Activated naive CD8-positive, alpha-beta T cell treated with anti-CD3 and anti-CD28 coated beads for 36 hours (primary cell): ENCODE data around the gene TAPBP. TPM values are rescaled to one million over a fixed set of nuclear protein-coding genes. Genes with fewer than 3 reads are reported as not detected.
A peak's percentile ranks its signal among the peaks of the same experiment; 100 is the strongest.

Source experiments
- DNase-seq: peaks from one replicate; pipeline ENCODE4 v3.0.0; 2021
- H3K27ac Mint-ChIP-seq: one replicate; pipeline ENCODE4 v1.8.0; 2022; ENCODE audit warnings: mild to moderate bottlenecking, moderate library complexity, mixed read lengths
- H3K27me3 Mint-ChIP-seq: one replicate; pipeline ENCODE4 v1.8.0; 2022; ENCODE audit warnings: mild to moderate bottlenecking, mixed read lengths
- H3K36me3 Mint-ChIP-seq: one replicate; pipeline ENCODE4 v1.8.0; 2021; ENCODE audit warnings: mild to moderate bottlenecking, mixed read lengths
- H3K4me1 Mint-ChIP-seq: one replicate; pipeline ENCODE4 v1.8.0; 2021; ENCODE audit warnings: mixed read lengths
- H3K4me3 Mint-ChIP-seq: one replicate; pipeline ENCODE4 v1.8.0; 2022; ENCODE audit warnings: mild to moderate bottlenecking, moderate library complexity, mixed read lengths
- H3K9me3 Mint-ChIP-seq: one replicate; pipeline ENCODE4 v1.8.0; 2022; ENCODE audit warnings: mixed read lengths
- total RNA-seq, 2 experiments: library from RNA; stranded (reverse); gene quantifications; one replicate each; pipeline ENCODE4 v1.2.3, GENCODE V29; 2021

The TAPBP gene
- total RNA-seq, 2 experiments from 2014 or later: 201 to 204 TPM

GRCh38 chr6:33333666-33334065 lies 19.8 kb upstream of the TAPBP start:
- Mint-ChIP-seq H3K36me3 (no peaks in the 10 kb centered on the region), H3K4me3 (no peak overlapping the region), H3K9me3 (no peaks in the 10 kb centered on the region), H3K27me3 (no peaks in the 10 kb centered on the region), H3K27ac (no peak overlapping the region), H3K4me1 (peaks cover 16% of the 10 kb centered on the region)
- no peak for DNase-seq

GRCh38 chr6:33330736-33331135 lies 16.9 kb upstream of the TAPBP start:
- DNase-seq: no peak
- Mint-ChIP-seq H3K4me1 (peaks cover 16% of the 10 kb centered on the region), H3K27me3 (no peaks in the 10 kb centered on the region), H3K27ac (no peak overlapping the region), H3K36me3 (no peaks in the 10 kb centered on the region), H3K9me3 (no peaks in the 10 kb centered on the region), H3K4me3 (no peak overlapping the region)

GRCh38 chr6:33329058-33329457 lies 15.2 kb upstream of the TAPBP start:
- no peak overlapping the region for H3K4me3 Mint-ChIP-seq
- no peak for DNase-seq
- H3K27ac Mint-ChIP-seq: no peak overlapping the region
- no peaks in the 10 kb centered on the region for H3K9me3 Mint-ChIP-seq
- no peaks in the 10 kb centered on the region for H3K36me3 Mint-ChIP-seq
- H3K27me3 Mint-ChIP-seq: no peaks in the 10 kb centered on the region
- H3K4me1 Mint-ChIP-seq: peaks cover 21% of the 10 kb centered on the region

- Mint-ChIP-seq H3K27ac (peak overlapping the region; percentile 97), H3K4me1 (peaks cover 37% of the 10 kb centered on the region)
These were observed 10.2 kb upstream of the TAPBP start for GRCh38 chr6:33324125-33324524.

GRCh38 chr6:33323623-33323948 lies 9.7 kb upstream of the TAPBP start:
- DNase-seq: no peak
- Mint-ChIP-seq H3K4me3 (peak overlapping the region; percentile 99), H3K36me3 (peaks cover 30% of the 10 kb centered on the region), H3K9me3 (no peaks in the 10 kb centered on the region), H3K27ac (peak overlapping the region; percentile 97), H3K27me3 (peaks cover 4% of the 10 kb centered on the region), H3K4me1 (peaks cover 43% of the 10 kb centered on the region)

More at GRCh38 chr6:33324125-33324524, 10.2 kb upstream of the TAPBP start:
- peaks cover 4% of the 10 kb centered on the region for H3K27me3 Mint-ChIP-seq
- H3K36me3 Mint-ChIP-seq: peaks cover 26% of the 10 kb centered on the region
- peak overlapping the region; percentile 99 for H3K4me3 Mint-ChIP-seq
- H3K9me3 Mint-ChIP-seq: no peaks in the 10 kb centered on the region
- DNase-seq: no peak

GRCh38 chr6:33321227-33321626 lies 7.3 kb upstream of the TAPBP start:
- H3K27me3 Mint-ChIP-seq: peaks cover 4% of the 10 kb centered on the region
- no peaks in the 10 kb centered on the region for H3K9me3 Mint-ChIP-seq
- H3K4me1 Mint-ChIP-seq: peaks cover 60% of the 10 kb centered on the region
- peak overlapping the region; percentile 97 for H3K27ac Mint-ChIP-seq
- peaks cover 36% of the 10 kb centered on the region for H3K36me3 Mint-ChIP-seq
- no peak for DNase-seq
- peak overlapping the region; percentile 99 for H3K4me3 Mint-ChIP-seq

- Mint-ChIP-seq H3K36me3 (peaks cover 36% of the 10 kb centered on the region), H3K4me1 (peaks cover 66% of the 10 kb centered on the region), H3K9me3 (no peaks in the 10 kb centered on the region), H3K27me3 (peaks cover 4% of the 10 kb centered on the region), H3K4me3 (peak overlapping the region; percentile 99), H3K27ac (peak overlapping the region; percentile 97)
- DNase-seq: no peak
These were observed 6.7 kb upstream of the TAPBP start for GRCh38 chr6:33320315-33321181.

GRCh38 chr6:33319939-33320314 lies 6.0 kb upstream of the TAPBP start:
- peaks cover 36% of the 10 kb centered on the region for H3K36me3 Mint-ChIP-seq

GRCh38 chr6:33318426-33319073 lies 4.7 kb upstream of the TAPBP start:
- peak overlapping the region; percentile 96 for H3K4me3 Mint-ChIP-seq
- peaks cover 4% of the 10 kb centered on the region for H3K27me3 Mint-ChIP-seq
- no peak for DNase-seq
- H3K4me1 Mint-ChIP-seq: peaks cover 65% of the 10 kb centered on the region
- peaks cover 43% of the 10 kb centered on the region for H3K36me3 Mint-ChIP-seq
- no peaks in the 10 kb centered on the region for H3K9me3 Mint-ChIP-seq
- peak overlapping the region; percentile 92 for H3K27ac Mint-ChIP-seq

More at GRCh38 chr6:33319939-33320314, 6.0 kb upstream of the TAPBP start:
- Mint-ChIP-seq H3K9me3 (no peaks in the 10 kb centered on the region), H3K4me3 (no peak overlapping the region), H3K27ac (peak overlapping the region; percentile 34), H3K4me1 (peaks cover 70% of the 10 kb centered on the region), H3K27me3 (peaks cover 4% of the 10 kb centered on the region)
- no peak for DNase-seq

- peak within 1 kb of the TSS; percentile 92 for H3K27ac Mint-ChIP-seq
- DNase-seq: peak; percentile 94
- H3K27me3 Mint-ChIP-seq: peaks cover 3% of the 10 kb centered on the region
- peak within 1 kb of the TSS; percentile 96 for H3K4me3 Mint-ChIP-seq
- H3K36me3 Mint-ChIP-seq: peaks cover 49% of the 10 kb centered on the region
- H3K9me3 Mint-ChIP-seq: no peaks in the 10 kb centered on the region
- peaks cover 64% of the 10 kb centered on the region for H3K4me1 Mint-ChIP-seq
These were observed 4.0 kb upstream of the TAPBP start, which contains the start of gene ZBTB22 for GRCh38 chr6:33317669-33318425. Gene ZBTB22 (minus strand): TSS chr6:33317744. CDS start chr6:33316916, 828 bp downstream.

- H3K9me3 Mint-ChIP-seq: no peaks in the 10 kb centered on the region
- H3K36me3 Mint-ChIP-seq: peaks cover 49% of the 10 kb centered on the region
- peaks cover 67% of the 10 kb centered on the region for H3K4me1 Mint-ChIP-seq
- H3K27ac Mint-ChIP-seq: peak overlapping the region; percentile 51
- H3K4me3 Mint-ChIP-seq: peak overlapping the region; percentile 82
- DNase-seq: no peak
- no peaks in the 10 kb centered on the region for H3K27me3 Mint-ChIP-seq
These were observed 3.5 kb upstream of the TAPBP start for GRCh38 chr6:33317419-33317668.

GRCh38 chr6:33316603-33317418 lies 2.9 kb upstream of the TAPBP start:
- Mint-ChIP-seq H3K36me3 (peaks cover 49% of the 10 kb centered on the region), H3K9me3 (no peaks in the 10 kb centered on the region), H3K27me3 (no peaks in the 10 kb centered on the region), H3K27ac (peak overlapping the region; percentile 51), H3K4me1 (peaks cover 69% of the 10 kb centered on the region), H3K4me3 (peak overlapping the region; percentile 82)
- no peak for DNase-seq

GRCh38 chr6:33315793-33316602 lies 2.1 kb upstream of the TAPBP start:
- Mint-ChIP-seq H3K27ac (peak overlapping the region; percentile 99), H3K36me3 (peaks cover 48% of the 10 kb centered on the region), H3K9me3 (no peaks in the 10 kb centered on the region)

More at GRCh38 chr6:33315793-33316602, 2.1 kb upstream of the TAPBP start:
- Mint-ChIP-seq H3K27me3 (no peaks in the 10 kb centered on the region), H3K4me3 (peak overlapping the region; percentile 82), H3K4me1 (peaks cover 67% of the 10 kb centered on the region)
- DNase-seq: no peak
